Hepatocyte (in vitro differentiated cells): ENCODE data around the gene BCL3.

Source experiments
- CTCF ChIP-seq: fragments of 200-600 bp; sonication (generic); IDR thresholded peaks from 2 replicates; pipeline ENCODE4 v1.5.1; 2016; ENCODE audit warnings: antibody characterized with exemption, mild to moderate bottlenecking; ENCODE audit not compliant: poor library complexity
- EZH2 ChIP-seq: fragments of 200-600 bp; sonication (generic); IDR thresholded peaks from 2 replicates; pipeline ENCODE4 v1.6.1; 2016; ENCODE audit warnings: antibody characterized with exemption, mild to moderate bottlenecking, borderline replicate concordance
- EZH2phosphoT487 ChIP-seq: fragments of 200-600 bp; sonication (generic); IDR thresholded peaks from one replicate; pipeline ENCODE4 v1.6.1; 2018; ENCODE audit warnings: antibody characterized with exemption, mild to moderate bottlenecking, low read depth, moderate library complexity; ENCODE audit not compliant: unreplicated experiment, severe bottlenecking

DNA sequence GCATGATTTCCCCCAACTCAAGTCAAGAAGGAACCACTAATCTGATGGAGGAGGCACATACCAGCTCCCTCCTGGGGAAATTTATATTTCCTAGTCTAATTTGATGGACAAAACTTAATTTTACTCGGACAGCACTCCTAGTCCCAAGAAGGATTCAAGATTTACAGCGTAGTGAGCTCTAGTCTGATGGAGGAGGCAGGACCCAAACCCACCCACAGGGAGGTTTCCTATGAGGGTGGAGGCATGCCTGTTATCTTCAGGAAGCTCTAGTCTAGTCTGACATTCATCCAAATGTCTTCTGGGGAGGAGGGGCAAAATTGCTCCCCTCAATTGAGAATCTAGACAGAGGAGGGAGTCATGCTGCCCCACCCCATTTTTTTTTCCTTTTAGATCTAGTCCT lies 10.4 kb upstream of the BCL3 start:
- TF ChIP-seq CTCF (no peak), EZH2phosphoT487 (no peak), EZH2 (no peak)
